A549 (cell line): Measurements from ENCODE around the gene ARHGAP30. TPM values are rescaled to one million over a fixed set of nuclear protein-coding genes. Genes with fewer than 3 reads are reported as not detected.
"Not testable (repeated sequence)": the region's sequence is repeated elsewhere in the genome, so short reads cannot be mapped to it uniquely, and the experiment has no call there.

ENCODE experiments used
- ATAC-seq, 2 experiments: fragments of 200-7000 bp in 1 of 2; fragments of >200 bp in 1 of 2; cut with Nextera tagmentation in 1 of 2; cut with Tn5 transposase in 1 of 2; 3 replicates each; pipeline versions ENCODE4 v1.8.0 to v1.9.1; 2018 to 2020; ENCODE audit warnings: mild to moderate bottlenecking in 1 of 2, moderate library complexity in 1 of 2
- CTCF ChIA-PET: fragments of 300-600 bp; sonication (Branson Sonifier 250); formaldehyde crosslinking; extraction: SDS; loops from one replicate; lab custom pipeline; 2021; ENCODE audit warnings: antibody characterized with exemption, inconsistent platforms; lab: Yijun Ruan, JAX
- POLR2A ChIA-PET: fragments of 350-600 bp; formaldehyde crosslinking; extraction: SDS; loops from one replicate; lab custom pipeline; 2021; ENCODE audit warnings: antibody characterized with exemption, inconsistent platforms; lab: Yijun Ruan, JAX
- DNase-seq, 2 experiments: peaks; one replicate each; pipeline versions ENCODE4 v3.0.0 to v3.0.0-alpha.2; 2011 to 2016; ENCODE audit warnings: low read depth in 1 of 2, low spot score in 1 of 2
- FAIRE-seq: peaks from 2 replicates; lab custom pipeline; 2011; peaks lifted over from hg19 to GRCh38; lab: Jason Lieb, UNC
- H3K27ac ChIP-seq, 2 experiments: fragments of >200 bp; sonication (Bioruptor Twin); formaldehyde crosslinking; 3 replicates each; pipeline ENCODE4 v1.5.1; 2016 to 2017
- H3K4me1 ChIP-seq: fragments of >200 bp; sonication (Bioruptor Twin); formaldehyde crosslinking; 3 replicates; pipeline ENCODE4 v1.6.1; 2016
- H3K4me2 ChIP-seq: fragments of >200 bp; sonication (Bioruptor Twin); formaldehyde crosslinking; 3 replicates; pipeline ENCODE4 v1.6.1; 2016
- H3K4me3 ChIP-seq: fragments of >200 bp; sonication (Bioruptor Twin); formaldehyde crosslinking; 3 replicates; pipeline ENCODE4 v1.5.1; 2016
- H3K9me3 ChIP-seq: fragments of >200 bp; sonication (Bioruptor Twin); formaldehyde crosslinking; 3 replicates; pipeline ENCODE4 v1.6.1; 2016
- CBX8 ChIP-seq: fragments of 200-600 bp; sonication (generic); IDR thresholded peaks from 2 replicates; pipeline ENCODE4 v1.6.1; 2016
- ELK1 ChIP-seq: fragments of 150-350 bp; IDR thresholded peaks from 2 replicates; pipeline ENCODE4 v1.6.1; 2014; ENCODE audit warnings: low read depth, mild to moderate bottlenecking, low read length
- ESRRA ChIP-seq: fragments of 150-350 bp; IDR thresholded peaks from 2 replicates; pipeline ENCODE4 v1.6.1; 2014; ENCODE audit warnings: mild to moderate bottlenecking, low read length, borderline replicate concordance
- FOSL2 ChIP-seq, 2 experiments: fragments of 450-650 bp in 1 of 2; fragments of >200 bp in 1 of 2; sonication (Bioruptor Twin) in 1 of 2; formaldehyde crosslinking; IDR thresholded peaks; 2 replicates each; pipeline versions ENCODE4 v1.5.0 to v1.6.1; 2016 to 2020; ENCODE audit warnings: mild to moderate bottlenecking in 1 of 2, moderate library complexity in 1 of 2
- HDAC2 ChIP-seq: fragments of 200-600 bp; sonication (generic); IDR thresholded peaks from 2 replicates; pipeline ENCODE4 v1.6.1; 2016
- JUNB ChIP-seq: fragments of >200 bp; sonication (Bioruptor Twin); formaldehyde crosslinking; IDR thresholded peaks from 2 replicates; pipeline ENCODE4 v1.6.1; 2016
- KDM1A ChIP-seq: fragments of 200-600 bp; sonication (generic); IDR thresholded peaks from 2 replicates; pipeline ENCODE4 v1.6.1; 2016; ENCODE audit warnings: low read depth, mild to moderate bottlenecking
- MAFK ChIP-seq: fragments of 450-650 bp; IDR thresholded peaks from 2 replicates; pipeline ENCODE4 v1.6.1; 2014; ENCODE audit not compliant: partially characterized antibody
- MYC ChIP-seq: IDR thresholded peaks from 2 replicates; pipeline ENCODE4 v1.6.1; 2012; ENCODE audit warnings: mild to moderate bottlenecking, inconsistent platforms, low read length, improper control_type of control experiment, borderline replicate concordance
- NFE2L2 ChIP-seq: fragments of 150-350 bp; conservative IDR thresholded peaks from 2 replicates; pipeline ENCODE4 v1.6.1; 2014; ENCODE audit warnings: low read length
- RCOR1 ChIP-seq: fragments of 150-350 bp; IDR thresholded peaks from 2 replicates; pipeline ENCODE4 v1.6.1; 2014; ENCODE audit warnings: antibody characterized with exemption, low read length, low read depth
- WGBS: methylation state at CpG from one replicate; pipeline ENCODE4 v1.1.6; 2017; ENCODE audit errors: missing lambda C conversion rate; 5-methylcytosine and 5-hydroxymethylcytosine counted together
- polyA plus RNA-seq, 4 experiments: library from polyadenylated mRNA; depleted of rRNA in 3 of 4; stranded (reverse); fragments of >200 nt; fragmentation: RNase III in 1 of 4; extraction: RNeasy Plus Mini Kit Qiagen cat#74134 plus additional on column Dnase treatment in 1 of 4; gene quantifications; 2 replicates in 3 of 4; 3 replicates in 1 of 4; pipeline ENCODE4 v1.2.3, GENCODE V29; 2011 to 2017

Gene ARHGAP30
- polyA plus RNA-seq, 2 of the 4 experiments (the other 2 are of a cell fraction) = 0.06 to 0.13 TPM

DNA sequence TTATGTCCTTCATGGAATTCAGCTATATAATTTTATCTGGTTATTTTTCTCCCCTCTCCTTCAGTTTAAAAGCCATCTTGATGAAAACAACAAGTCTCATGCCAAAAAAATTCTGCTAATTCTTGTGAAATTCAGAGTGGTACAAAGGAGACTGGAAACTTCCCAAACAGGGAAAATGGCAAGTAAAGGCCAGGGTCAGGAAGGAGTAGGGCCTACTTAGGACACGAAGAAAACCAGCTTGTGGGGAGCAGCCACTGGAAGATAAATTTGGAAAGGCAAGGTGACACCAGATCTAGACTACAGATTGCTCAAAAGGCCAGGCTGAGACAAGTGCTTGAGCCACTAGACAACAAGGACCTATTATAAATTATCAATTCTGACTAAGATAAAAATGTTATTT is 37.3 kb downstream of the ARHGAP30 start:
- ChIA-PET POLR2A (no interaction called here), CTCF (interaction anchor here (0.9 to 3.2 kb wide), 4 partner anchors 9 to 65 kb away, joined by 3 to 11 read pairs (median 6); partner anchors contain the start of genes KLHDC9 and USF1)
- 70% methylated on average over 1 of the region's 1 CpG for WGBS
- Histone ChIP-seq H3K4me2 (no peak overlapping the region), H3K4me3 (no peak overlapping the region), H3K9me3 (no peaks in the 10 kb centered on the region), H3K4me1 (no peaks in the 10 kb centered on the region), H3K27ac (no peak overlapping the region)
- DNase-seq (no peak), FAIRE-seq (no peak), ATAC-seq (no peak)
- TF ChIP-seq ESRRA (no peak), JUNB (no peak)

DNA sequence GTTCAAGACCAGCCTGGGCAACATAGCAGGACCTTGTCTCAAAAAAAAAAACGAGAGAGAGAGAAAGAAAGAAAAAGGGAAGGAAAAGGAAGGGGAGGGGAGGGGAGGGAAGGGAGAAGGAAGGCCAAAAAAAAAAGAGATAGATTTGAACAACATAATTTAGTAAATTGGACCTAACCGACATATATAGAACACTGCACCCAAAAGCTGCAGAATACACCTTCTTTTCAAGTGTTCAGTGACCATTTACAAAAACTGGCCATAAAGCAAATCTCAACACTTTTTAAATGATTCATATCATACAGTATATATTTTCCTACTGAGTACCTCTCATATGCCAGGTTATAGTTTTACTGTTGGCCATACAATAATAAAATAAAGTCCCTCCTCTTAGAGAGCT is 37.8 kb downstream of the ARHGAP30 start:
- POLR2A ChIA-PET = no interaction called here

GRCh38 chr1:161029466-161029865 is 40.2 kb downstream of the ARHGAP30 start:
- H3K4me2 ChIP-seq, ATAC-seq, H3K27ac ChIP-seq, FAIRE-seq, H3K9me3 ChIP-seq, DNase-seq, H3K4me3 ChIP-seq, CTCF ChIA-PET, H3K4me1 ChIP-seq, POLR2A ChIA-PET: not testable (repeated sequence)
- WGBS = 60% methylated on average over 1 of the region's 32 CpGs

More for the DNA sequence above, 37.8 kb downstream of the ARHGAP30 start:
- Histone ChIP-seq H3K4me3 (no peak overlapping the region), H3K4me1 (no peaks in the 10 kb centered on the region), H3K4me2 (no peak overlapping the region), H3K9me3 (no peaks in the 10 kb centered on the region), H3K27ac (no peak overlapping the region)
- TF ChIP-seq NFE2L2 (no peak), MYC (no peak), CBX8 (no peak)
- ATAC-seq (no peak), DNase-seq (no peak), FAIRE-seq (no peak)
- CTCF ChIA-PET = interaction anchor here (1.1 to 3.2 kb wide), 3 partner anchors 10 to 65 kb away, joined by 3 to 11 read pairs (median 9); partner anchors contain the start of gene KLHDC9
- WGBS = 50% methylated on average over 2 of the region's 2 CpGs

GRCh38 chr1:161026954-161027353 is 42.7 kb downstream of the ARHGAP30 start:
- WGBS = 30% methylated on average over 1 of the region's 1 CpG
- ATAC-seq, H3K4me2 ChIP-seq, POLR2A ChIA-PET, H3K4me3 ChIP-seq, H3K9me3 ChIP-seq, H3K27ac ChIP-seq, DNase-seq, FAIRE-seq: not testable (repeated sequence)
- H3K4me1 ChIP-seq = peaks cover 12% of the 10 kb centered on the region
- CTCF ChIA-PET = interaction anchor here (0.5 to 4.3 kb wide), 8 partner anchors 15 to 309 kb away, joined by 3 to 22 read pairs (median 3); partner anchors contain the start of gene KLHDC9

DNA sequence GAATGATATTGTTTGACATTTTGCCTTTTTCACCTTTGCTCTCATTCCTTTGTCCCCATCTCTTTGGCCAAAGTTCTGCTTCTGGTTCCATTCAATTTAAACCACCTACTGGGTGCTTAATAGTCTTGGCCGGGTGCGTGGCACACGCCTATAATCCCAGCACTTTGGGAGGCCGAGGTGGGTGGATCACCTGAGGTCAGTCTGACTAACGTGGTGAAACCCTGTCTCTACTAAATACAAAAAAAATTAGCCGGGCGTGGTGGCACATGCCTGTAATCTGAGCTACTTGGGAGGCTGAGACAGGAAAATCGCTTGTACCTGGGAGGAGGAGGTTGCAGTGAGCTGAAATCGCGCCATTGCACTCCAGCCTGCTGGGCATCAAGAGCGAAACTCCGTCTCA is 47.3 kb downstream of the ARHGAP30 start:
- not testable (repeated sequence) for ATAC-seq, DNase-seq, FAIRE-seq, H3K9me3 ChIP-seq
- peak overlapping the region; percentile 67; the same call in 1 of the 3 replicates for H3K4me3 ChIP-seq
- CTCF ChIA-PET = interaction anchor here (0.7 to 3.9 kb wide), 3 partner anchors 32 to 152 kb away, joined by 4 to 18 read pairs (median 17); partner anchors contain the start of gene KLHDC9
- H3K4me1 ChIP-seq = peaks cover 43% of the 10 kb centered on the region
- POLR2A ChIA-PET = interaction anchor here (1.4 to 2.2 kb wide), 2 partner anchors 18 to 23 kb away, joined by 6 to 32 read pairs; partner anchors contain the start of gene USF1
- peak overlapping the region; percentile 94 for H3K4me2 ChIP-seq
- 39% methylated on average over 12 of the region's 12 CpGs for WGBS
- H3K27ac ChIP-seq = peak overlapping the region; percentile 41 to 84; a peak in 4 of 6 replicates

DNA sequence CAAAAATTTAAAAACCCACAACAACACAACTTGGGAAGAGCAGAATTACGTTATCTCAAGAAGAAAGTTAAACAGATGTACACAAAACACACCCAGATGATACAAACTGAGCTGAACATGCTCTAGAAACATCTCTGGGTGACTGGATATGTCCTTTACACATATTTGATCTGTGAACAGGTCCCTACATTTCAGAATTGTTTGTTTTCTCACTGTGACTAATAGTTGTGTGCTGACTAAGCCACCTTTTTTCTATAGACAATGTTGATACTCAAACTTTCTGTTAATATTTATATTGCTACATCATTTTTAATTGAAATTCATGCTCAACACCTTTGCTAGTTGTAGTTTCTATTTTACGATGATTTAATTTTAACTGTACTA is 47.7 kb downstream of the ARHGAP30 start:
- H3K4me1 ChIP-seq = peaks cover 48% of the 10 kb centered on the region
- H3K27ac ChIP-seq = peak overlapping the region; percentile 82 to 84
- peak overlapping the region; percentile 67 for H3K4me3 ChIP-seq
- peak; percentile 51 to 58 for DNase-seq
- peak overlapping the region; percentile 94 for H3K4me2 ChIP-seq
- FAIRE-seq = no peak
- TF ChIP-seq MAFK (peak; percentile 30), FOSL2 (IDR thresholded peaks at IDR 0.05) (0 out of 2 replicates have a peak, but pooled peaks have one; percentile 19), FOSL2 (CRISPR knock-in tag; IDR thresholded peaks at IDR 0.05) (peak; percentile 77; the same call in 1 of the 2 replicates), HDAC2 (no peak), ELK1 (no peak), KDM1A (0 out of 2 replicates have a peak, but pooled peaks have one; percentile 9), RCOR1 (no peak), JUNB (peak; percentile 66)
- ATAC-seq = peak; percentile 28 to 46; a peak in 3 of 6 replicates
- CTCF ChIA-PET = interaction anchor here (0.9 to 3.9 kb wide), 5 partner anchors 11 to 78 kb away, joined by 3 to 29 read pairs (median 17); partner anchors contain the start of gene KLHDC9
- POLR2A ChIA-PET = interaction anchor here (1.4 to 2.2 kb wide), 3 partner anchors 18 to 25 kb away, joined by 6 to 32 read pairs (median 16); partner anchors contain the start of gene USF1
- no peaks in the 10 kb centered on the region for H3K9me3 ChIP-seq
- 1% methylated on average over 2 of the region's 2 CpGs for WGBS
